Upper lobe of right lung (tissue), 1 donor: Measurements from ENCODE around the gene CDS2. TPM values are rescaled to one million over a fixed set of nuclear protein-coding genes. Genes with fewer than 3 reads are reported as not detected.

Source experiments
- ATAC-seq: fragments of 200-7000 bp; cut with Tn5 transposase; one replicate; pipeline ENCODE4 v1.9.1; 2020; ENCODE audit warnings: mild to moderate bottlenecking, moderate library complexity
- DNase-seq: peaks from one replicate; pipeline ENCODE4 v3.0.0-alpha.2; 2020
- H3K27ac ChIP-seq: fragments of 200-600 bp; one replicate; pipeline ENCODE4 v1.8.0; 2022
- H3K27me3 ChIP-seq: fragments of 200-600 bp; one replicate; pipeline ENCODE4 v1.8.0; 2022; ENCODE audit warnings: mild to moderate bottlenecking
- H3K36me3 ChIP-seq: fragments of 200-600 bp; one replicate; pipeline ENCODE4 v1.8.0; 2022
- H3K4me1 ChIP-seq: fragments of 200-600 bp; one replicate; pipeline ENCODE4 v1.8.0; 2022
- H3K4me3 ChIP-seq: fragments of 200-600 bp; one replicate; pipeline ENCODE4 v1.8.0; 2022; ENCODE audit warnings: mild to moderate bottlenecking
- H3K9me3 ChIP-seq: fragments of 200-600 bp; one replicate; pipeline ENCODE4 v1.8.0; 2022
- intact Hi-C: fragments of 100-400 bp; cut with DNase I; formaldehyde crosslinking; loops from one replicate; pipeline ENCODE4 v1.11.0; 2022
- total RNA-seq: library from RNA; stranded (reverse); fragmentation: NEBNext Ultra II Directional; extraction: Animal tissue kit (Norgen Biotek cat#: 25700); gene quantifications from one replicate; pipeline ENCODE4 v1.2.1, GENCODE V29; 2021
- TF ChIP-seq, protein P1 (sequence below): fragments of 200-600 bp; IDR thresholded peaks from one replicate; pipeline ENCODE4 v1.8.0; 2022; ENCODE audit warnings: antibody characterized with exemption
- donor health status: DM: no; HTN: yes; CAD: no; lungs with severe emphysema.

CDS2 gene
- total RNA-seq, 1 donor from 2014 or later, result 65.0 TPM

DNA sequence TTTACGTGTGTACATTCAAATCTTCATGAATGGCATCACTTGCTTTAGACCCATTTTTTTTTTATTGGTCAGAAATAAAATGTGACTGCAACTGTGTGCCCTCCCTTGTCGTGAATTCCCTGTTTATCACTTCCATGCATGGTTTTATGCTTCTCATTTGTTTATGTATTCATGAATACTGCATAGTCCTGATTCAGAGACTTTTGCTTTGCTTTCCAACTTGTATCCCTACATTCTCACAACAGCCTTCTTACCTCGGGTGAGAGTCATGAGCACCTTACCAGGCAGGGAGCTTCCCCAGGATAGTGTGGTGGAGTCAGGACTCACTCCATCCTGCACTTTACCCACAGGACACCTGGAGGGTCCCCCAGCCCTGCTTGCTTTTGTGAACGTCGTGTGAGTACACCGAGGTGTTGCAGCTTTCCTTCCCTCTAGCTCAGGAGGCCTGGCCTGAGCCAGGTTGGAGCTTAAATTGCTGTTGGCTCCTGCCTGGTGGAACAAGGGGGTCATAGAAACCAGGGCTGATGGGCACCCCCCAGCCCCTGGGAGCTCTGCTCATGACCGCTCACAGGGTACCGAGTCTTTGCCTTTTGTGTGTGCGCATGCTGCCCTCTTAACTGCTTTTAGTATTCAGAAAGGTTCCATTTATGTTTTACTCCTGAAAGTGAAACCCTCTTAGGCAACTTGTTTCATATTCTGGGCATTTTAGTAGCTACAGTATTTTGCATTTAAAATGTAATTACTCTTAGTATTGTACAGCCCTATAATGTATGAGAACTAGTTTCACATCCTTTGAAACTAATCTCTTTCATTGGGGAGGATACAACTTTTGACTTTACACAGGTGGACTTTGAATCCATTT, 66.0 kb downstream of the CDS2 start:
- ATAC-seq (no peak), DNase-seq (no peak)
- Histone ChIP-seq H3K36me3 (peaks cover 60% of the 10 kb centered on the region), H3K27me3 (no peaks in the 10 kb centered on the region), H3K4me1 (no peaks in the 10 kb centered on the region), H3K27ac (no peak overlapping the region), H3K9me3 (no peaks in the 10 kb centered on the region), H3K4me3 (no peak overlapping the region)
- TF ChIP-seq, protein P1, sequence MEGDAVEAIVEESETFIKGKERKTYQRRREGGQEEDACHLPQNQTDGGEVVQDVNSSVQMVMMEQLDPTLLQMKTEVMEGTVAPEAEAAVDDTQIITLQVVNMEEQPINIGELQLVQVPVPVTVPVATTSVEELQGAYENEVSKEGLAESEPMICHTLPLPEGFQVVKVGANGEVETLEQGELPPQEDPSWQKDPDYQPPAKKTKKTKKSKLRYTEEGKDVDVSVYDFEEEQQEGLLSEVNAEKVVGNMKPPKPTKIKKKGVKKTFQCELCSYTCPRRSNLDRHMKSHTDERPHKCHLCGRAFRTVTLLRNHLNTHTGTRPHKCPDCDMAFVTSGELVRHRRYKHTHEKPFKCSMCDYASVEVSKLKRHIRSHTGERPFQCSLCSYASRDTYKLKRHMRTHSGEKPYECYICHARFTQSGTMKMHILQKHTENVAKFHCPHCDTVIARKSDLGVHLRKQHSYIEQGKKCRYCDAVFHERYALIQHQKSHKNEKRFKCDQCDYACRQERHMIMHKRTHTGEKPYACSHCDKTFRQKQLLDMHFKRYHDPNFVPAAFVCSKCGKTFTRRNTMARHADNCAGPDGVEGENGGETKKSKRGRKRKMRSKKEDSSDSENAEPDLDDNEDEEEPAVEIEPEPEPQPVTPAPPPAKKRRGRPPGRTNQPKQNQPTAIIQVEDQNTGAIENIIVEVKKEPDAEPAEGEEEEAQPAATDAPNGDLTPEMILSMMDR, result no peak
- intact Hi-C loops, result no loop called here

DNA sequence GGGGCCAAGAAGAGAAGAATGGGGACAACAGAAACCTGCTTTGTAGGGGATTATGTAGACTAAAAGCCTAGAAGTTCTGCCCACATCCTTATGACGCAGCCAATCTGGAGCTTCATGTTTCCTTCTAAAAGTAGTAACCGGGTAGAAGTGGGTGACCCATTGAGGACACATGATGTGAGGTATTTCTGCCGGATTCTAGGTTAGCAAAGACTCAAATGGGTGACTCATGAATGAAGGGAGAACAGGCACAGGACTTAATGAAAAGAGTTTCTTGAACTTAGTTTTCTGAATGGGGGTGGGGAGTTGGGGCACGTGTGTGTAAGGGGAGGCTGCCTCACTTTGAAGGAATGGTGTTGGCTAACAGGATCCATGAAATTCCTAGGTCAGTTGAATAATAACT, 68.8 kb downstream of the CDS2 start:
- intact Hi-C loops, result loop anchor here (5.0 kb wide), 1 partner anchor 68 kb away; the partner anchor contains the start of gene CDS2
- Histone ChIP-seq H3K4me1 (no peaks in the 10 kb centered on the region), H3K27ac (no peak overlapping the region), H3K4me3 (no peak overlapping the region), H3K27me3 (no peaks in the 10 kb centered on the region), H3K36me3 (peaks cover 47% of the 10 kb centered on the region), H3K9me3 (no peaks in the 10 kb centered on the region)
- TF ChIP-seq, protein P1, result no peak
- ATAC-seq (no peak), DNase-seq (no peak)

DNA sequence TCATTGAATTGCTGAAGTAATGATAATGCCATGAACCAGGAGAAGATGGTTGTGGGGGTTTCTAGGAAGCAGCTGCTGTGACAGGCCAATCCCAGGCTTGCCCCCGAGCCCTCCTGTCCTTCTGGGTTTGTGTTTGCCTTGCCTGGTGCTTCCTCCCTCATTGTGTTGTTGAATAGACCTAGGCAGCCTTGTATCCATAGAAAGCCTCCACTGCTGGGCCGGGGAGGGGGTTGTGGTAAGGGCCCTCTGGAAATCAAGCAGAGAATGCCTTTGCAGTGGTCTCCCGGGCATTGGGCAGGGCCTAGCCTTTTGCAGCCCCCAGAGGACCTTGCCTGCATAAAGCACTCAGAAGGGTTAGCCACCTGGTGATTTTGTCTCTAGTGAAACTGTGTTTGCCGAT, 69.3 kb downstream of the CDS2 start:
- intact Hi-C loops, result loop anchor here (5.0 kb wide), 1 partner anchor 69 kb away; the partner anchor contains the start of gene CDS2
- H3K36me3 ChIP-seq, result peaks cover 42% of the 10 kb centered on the region
- TF ChIP-seq, protein P1, result no peak
- H3K27me3 ChIP-seq, result no peaks in the 10 kb centered on the region
- H3K4me1 ChIP-seq, result no peaks in the 10 kb centered on the region
- DNase-seq (no peak), ATAC-seq (no peak)
- H3K27ac ChIP-seq, result no peak overlapping the region
- no peak overlapping the region for H3K4me3 ChIP-seq
- no peaks in the 10 kb centered on the region for H3K9me3 ChIP-seq

DNA sequence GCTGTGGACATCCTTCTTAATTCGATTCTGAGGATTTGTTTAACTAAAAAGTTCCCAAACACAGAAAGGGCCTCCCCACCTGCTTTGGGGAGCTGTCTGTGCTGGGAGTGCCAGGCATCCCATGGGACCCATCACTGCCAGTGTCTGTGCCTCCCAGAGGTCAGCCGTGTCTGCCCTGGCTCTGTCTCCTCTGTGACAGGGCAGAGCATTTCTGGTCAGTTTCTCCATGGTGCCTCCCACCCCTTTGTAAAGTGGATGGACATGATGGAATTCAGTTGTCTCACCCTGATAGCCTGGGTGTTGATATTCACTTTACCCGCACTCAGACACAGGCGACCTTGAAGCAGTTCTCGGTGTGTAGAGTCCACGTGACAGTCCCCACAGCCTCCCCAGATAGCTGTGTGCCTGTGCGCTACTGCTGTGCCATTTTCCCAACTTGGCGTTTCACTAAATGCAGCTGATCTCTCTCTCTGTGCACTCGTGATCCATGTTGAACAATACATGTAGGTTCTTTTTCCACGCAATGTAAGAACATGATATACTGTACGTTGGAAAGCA, 70.5 kb downstream of the CDS2 start:
- Histone ChIP-seq H3K27me3 (no peaks in the 10 kb centered on the region), H3K27ac (no peak overlapping the region), H3K4me1 (no peaks in the 10 kb centered on the region), H3K4me3 (no peak overlapping the region), H3K36me3 (peaks cover 34% of the 10 kb centered on the region), H3K9me3 (no peaks in the 10 kb centered on the region)
- intact Hi-C loops, result loop anchor here (5.0 kb wide), 1 partner anchor 70 kb away; the partner anchor contains the start of gene CDS2
- TF ChIP-seq, protein P1, result no peak
- ATAC-seq (no peak), DNase-seq (no peak)

DNA sequence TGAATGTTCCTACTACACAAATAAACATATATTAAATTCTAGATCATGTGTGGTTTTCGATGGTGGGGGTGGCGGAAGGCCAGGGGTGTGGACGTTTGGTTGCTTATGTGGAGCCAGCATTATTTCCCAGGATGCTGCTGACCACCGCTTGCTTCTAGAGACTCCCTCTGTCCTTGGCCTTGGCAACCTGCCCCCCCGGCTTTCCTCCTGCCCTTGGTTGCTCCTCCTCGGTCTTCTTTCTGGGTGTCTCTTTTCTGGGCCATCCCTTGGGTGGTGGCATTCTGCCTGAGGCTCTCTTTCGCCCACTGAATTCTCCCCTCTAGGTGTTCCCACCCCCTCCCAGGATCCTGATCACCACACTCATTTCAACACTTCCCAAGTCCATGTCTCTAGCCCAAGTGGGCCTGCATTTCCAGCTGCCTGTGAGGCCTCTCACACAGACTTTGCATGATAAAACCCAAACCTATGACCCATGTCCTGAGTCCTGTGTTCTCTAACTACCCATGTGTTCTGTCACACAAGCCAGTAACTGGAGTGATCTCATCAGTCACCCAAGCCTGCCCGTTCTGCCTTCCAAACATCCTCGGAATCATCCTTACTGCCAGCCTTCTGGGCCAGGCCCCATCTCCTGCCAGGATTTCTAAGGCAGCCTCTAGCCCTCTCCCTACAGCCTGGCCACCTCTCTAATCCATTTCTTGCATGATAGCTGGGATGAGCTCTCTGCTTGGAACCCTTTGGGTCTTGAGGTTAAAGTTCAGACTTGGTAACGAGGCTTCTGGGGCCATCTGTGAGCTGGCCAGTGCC, 71.2 kb downstream of the CDS2 start:
- TF ChIP-seq, protein P1, result no peak
- no peaks in the 10 kb centered on the region for H3K9me3 ChIP-seq
- intact Hi-C loops, result loop anchor here (5.0 kb wide), 1 partner anchor 71 kb away; the partner anchor contains the start of gene CDS2
- no peak overlapping the region for H3K4me3 ChIP-seq
- DNase-seq (no peak), ATAC-seq (no peak)
- H3K27ac ChIP-seq, result no peak overlapping the region
- peaks cover 34% of the 10 kb centered on the region for H3K36me3 ChIP-seq
- no peaks in the 10 kb centered on the region for H3K27me3 ChIP-seq
- H3K4me1 ChIP-seq, result no peaks in the 10 kb centered on the region
